K562 (cell line): ENCODE data around the gene DHX32. TPM values are rescaled to one million over a fixed set of nuclear protein-coding genes. Genes with fewer than 3 reads are reported as not detected.

ENCODE experiments used
- CREBBP ChIP-seq: IDR thresholded peaks from one replicate; pipeline ENCODE4 v1.6.1; 2012; ENCODE audit warnings: low read depth, mild to moderate bottlenecking, control low read depth, inconsistent platforms, low read length
- CTBP1 ChIP-seq: fragments of 450-650 bp; IDR thresholded peaks from 2 replicates; pipeline ENCODE4 v1.6.1; 2016; ENCODE audit warnings: borderline replicate concordance
- ELF4 ChIP-seq: fragments of 450-650 bp; formaldehyde crosslinking; IDR thresholded peaks from 2 replicates; pipeline ENCODE4 v1.4.0; 2022; ENCODE audit warnings: missing genetic modification characterization
- ESRRA ChIP-seq: fragments of 450-650 bp; IDR thresholded peaks from 2 replicates; pipeline ENCODE4 v1.6.1; 2014; ENCODE audit warnings: low read depth, mild to moderate bottlenecking, moderate library complexity, borderline replicate concordance
- FOXP1 ChIP-seq: sonication (generic); formaldehyde crosslinking; IDR thresholded peaks from 2 replicates; pipeline ENCODE4 v1.8.0; 2022; ENCODE audit warnings: mild to moderate bottlenecking, missing genetic modification reagents
- GATA2 ChIP-seq: sonication (generic); formaldehyde crosslinking; IDR thresholded peaks from 2 replicates; pipeline ENCODE4 v1.4.0; 2020; ENCODE audit warnings: mild to moderate bottlenecking, missing genetic modification reagents
- HLTF ChIP-seq: fragments of 450-650 bp; IDR thresholded peaks from 2 replicates; pipeline ENCODE4 v1.6.1; 2016
- MBD2 ChIP-seq: sonication (generic); IDR thresholded peaks from 2 replicates; pipeline ENCODE4 v1.6.1; 2016; ENCODE audit warnings: low read depth, borderline replicate concordance
- MCM3 ChIP-seq: fragments of 450-650 bp; IDR thresholded peaks from 2 replicates; pipeline ENCODE4 v1.6.1; 2016
- MECOM ChIP-seq: fragments of 250-450 bp; sonication (Bioruptor Pico); IDR thresholded peaks from 2 replicates; pipeline ENCODE4 v1.8.0; 2022; ENCODE audit warnings: inconsistent platforms
- MNT ChIP-seq, 2 experiments: fragments of 450-650 bp; conservative IDR thresholded peaks; 2 replicates each; pipeline ENCODE4 v1.6.1; 2017; ENCODE audit warnings: mild to moderate bottlenecking in 2 of 2, moderate library complexity in 2 of 2
- NONO ChIP-seq, 2 experiments: fragments of 200-400 bp in 1 of 2; fragments of 450-650 bp in 1 of 2; formaldehyde crosslinking in 1 of 2; IDR thresholded peaks; 2 replicates each; pipeline ENCODE4 v1.6.1; 2017; ENCODE audit warnings: low read depth in 2 of 2, mild to moderate bottlenecking in 2 of 2, moderate library complexity in 2 of 2, low read length in 1 of 2
- OTX1 ChIP-seq: fragments of 450-650 bp; formaldehyde crosslinking; IDR thresholded peaks from 2 replicates; pipeline ENCODE4 v1.4.0; 2022; ENCODE audit warnings: mild to moderate bottlenecking
- PRDM10 ChIP-seq: fragments of 450-650 bp; IDR thresholded peaks from 2 replicates; pipeline ENCODE4 v1.6.1; 2018; ENCODE audit not compliant: partially characterized antibody
- RNF2 ChIP-seq: sonication (generic); IDR thresholded peaks from 2 replicates; pipeline ENCODE4 v1.6.1; 2016
- SAFB ChIP-seq: fragments of 200-400 bp; formaldehyde crosslinking; IDR thresholded peaks from 2 replicates; pipeline ENCODE4 v1.6.1; 2017; ENCODE audit warnings: low read depth, low read length, borderline replicate concordance
- SIRT6 ChIP-seq: IDR thresholded peaks from one replicate; pipeline ENCODE4 v1.6.1; 2012; ENCODE audit warnings: low read depth, mild to moderate bottlenecking, control low read depth, inconsistent platforms, low read length, moderate library complexity
- SREBF1 ChIP-seq: fragments of 150-350 bp; IDR thresholded peaks from 2 replicates; pipeline ENCODE4 v1.6.1; 2014; ENCODE audit warnings: antibody characterized with exemption, low read depth, low read length, borderline replicate concordance
- TEAD4 ChIP-seq, 2 experiments: sonication (generic) in 1 of 2; formaldehyde crosslinking in 1 of 2; IDR thresholded peaks; 2 replicates each; pipeline versions ENCODE4 v1.6.1 to v1.8.0; 2012 to 2022; ENCODE audit warnings: borderline replicate concordance in 1 of 2, inconsistent platforms in 1 of 2, low read length in 1 of 2, mild to moderate bottlenecking in 1 of 2, missing genetic modification reagents in 1 of 2
- TRIM24 ChIP-seq, 2 experiments: fragments of 450-650 bp; IDR thresholded peaks; 2 replicates each; pipeline ENCODE4 v1.6.1; 2016
- USF1 ChIP-seq: sonication (generic); formaldehyde crosslinking; IDR thresholded peaks from 2 replicates; pipeline ENCODE4 v1.9.0; 2022; ENCODE audit warnings: mild to moderate bottlenecking, missing genetic modification reagents
- polyA plus RNA-seq, 8 experiments: library from polyadenylated mRNA; depleted of rRNA in 4 of 8; stranded (reverse) in 5 of 8; unstranded in 3 of 8; fragments of >200 nt; fragmentation: Nextera tagmentation in 2 of 8; fragmentation: Illumina TruSeq in 1 of 8; extraction: Ambion mirVana in 2 of 8; extraction: Trizol in 1 of 8; gene quantifications; 2 replicates each; pipeline versions ENCODE4 v1.2.1 to v1.2.3, GENCODE V29; 2011 to 2014; ENCODE audit warnings: inconsistent platforms in 1 of 8, missing spikeins in 1 of 8
- total RNA-seq, 7 experiments: library from RNA; depleted of rRNA in 6 of 7; stranded (reverse); fragments of >200 nt in 6 of 7; fragmentation: Illumina TruSeq in 2 of 7; extraction: Trizol in 2 of 7; gene quantifications; 2 replicates each; pipeline versions ENCODE4 v1.2.1 to v1.2.3, GENCODE V29; 2011 to 2021; ENCODE audit warnings: low replicate concordance in 1 of 7

Gene DHX32
- total and polyA plus RNA-seq, 9 of the 15 experiments (the other 6 are each of a cell fraction or from before 2014, with no cell fraction given): 5.8 to 23.5 (median 17.5) TPM

- TF ChIP-seq NONO (IDR thresholded peaks at IDR 0.05; ENCODE audit: low read depth in 2 of 2, low read length in 1 of 2) (peak in 1 of 2 experiments; percentile 99; a peak in 2 of 4 replicates), HLTF (0 out of 2 replicates have a peak, but pooled peaks have one; percentile 37), SIRT6 (no peak), CTBP1 (peak; percentile 73), MBD2 (peak; percentile 97), GATA2 (CRISPR knock-in tag) (no peak), MCM3 (0 out of 2 replicates have a peak, but pooled peaks have one; percentile 50), RNF2 (0 out of 2 replicates have a peak, but pooled peaks have one; percentile 34), ESRRA (peak; percentile 74), OTX1 (CRISPR knock-in tag) (0 out of 2 replicates have a peak, but pooled peaks have one; percentile 22), USF1 (CRISPR knock-in tag) (peak; percentile 21; the same call in 1 of the 2 replicates), CREBBP (no peak), MECOM (CRISPR knock-in tag) (no peak), PRDM10 (peak; percentile 100), MNT (conservative IDR thresholded peaks at IDR 0.05) (peak; percentile 84 to 86), TEAD4 (IDR thresholded peaks at IDR 0.05; ENCODE audit: low read length) (peak; percentile 21; the same call in 1 of the 2 replicates), TEAD4 (CRISPR knock-in tag; IDR thresholded peaks at IDR 0.05; ENCODE audit: borderline replicate concordance) (no peak), SREBF1 (peak; percentile 89), TRIM24 (IDR thresholded peaks at IDR 0.05) (peak in 1 of 2 experiments; percentile 61; a peak in 2 of 4 replicates), SAFB (0 out of 2 replicates have a peak, but pooled peaks have one; percentile 20), ELF4 (0 out of 2 replicates have a peak, but pooled peaks have one; percentile 71), FOXP1 (0 out of 2 replicates have a peak, but pooled peaks have one; percentile 42)
Observed at GRCh38 chr10:125822878-125823662, 58.0 kb downstream of the DHX32 start, which contains the start of the genes BCCIP and UROS (continued).
